GM18511 (cell line): Measurements from ENCODE around the gene NAT9.
A peak's percentile ranks its signal among the peaks of the same experiment; 100 is the strongest.

Source experiments
- ATAC-seq: cut with Tn5 transposase; IDR thresholded peaks from one replicate; pipeline ENCODE4 v1.9.1; 2021; ENCODE audit warnings: mild to moderate bottlenecking, moderate library complexity; ENCODE audit not compliant: unreplicated experiment

Gene NAT9

DNA sequence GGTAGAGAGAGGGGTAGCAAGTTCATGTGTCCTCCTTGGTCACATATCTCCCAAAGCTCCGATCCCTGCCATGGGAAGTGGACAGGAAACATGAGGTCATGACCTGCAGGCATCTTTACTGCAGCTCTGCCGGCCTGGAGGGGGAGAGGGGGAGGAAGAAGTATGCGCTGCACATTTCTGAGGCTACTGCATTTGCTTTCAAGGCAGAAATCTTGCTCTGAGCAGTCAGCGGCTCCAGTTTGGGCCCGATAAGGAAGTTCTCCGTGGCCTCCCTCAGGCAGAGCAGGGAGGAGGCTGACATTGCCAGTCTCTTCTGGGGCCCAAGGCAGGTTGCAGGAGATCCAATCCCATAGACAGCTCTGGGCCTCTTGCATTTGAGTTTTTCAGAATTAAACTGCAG is 29.2 kb downstream of the NAT9 start:
- no peak for ATAC-seq

DNA sequence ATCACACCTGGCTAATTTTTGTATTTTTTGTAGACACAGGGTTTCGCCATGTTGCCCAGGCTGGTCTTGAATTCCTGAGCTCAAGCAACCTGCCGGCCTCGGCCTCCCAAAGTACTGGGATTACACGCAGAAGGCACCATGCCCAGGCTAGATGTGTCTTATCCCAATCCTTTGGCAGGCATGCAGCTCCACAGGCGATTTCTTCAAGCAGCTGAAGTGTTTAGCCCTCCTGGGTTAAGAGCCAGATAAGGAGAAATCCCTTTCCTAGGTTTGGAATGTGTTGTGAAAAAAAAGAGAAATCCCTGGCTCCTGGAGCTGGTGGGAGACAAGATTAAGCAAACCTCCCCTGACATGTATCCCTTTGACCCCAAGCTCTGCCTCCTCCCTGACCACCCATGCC is 29.8 kb downstream of the NAT9 start:
- ATAC-seq, result no peak

DNA sequence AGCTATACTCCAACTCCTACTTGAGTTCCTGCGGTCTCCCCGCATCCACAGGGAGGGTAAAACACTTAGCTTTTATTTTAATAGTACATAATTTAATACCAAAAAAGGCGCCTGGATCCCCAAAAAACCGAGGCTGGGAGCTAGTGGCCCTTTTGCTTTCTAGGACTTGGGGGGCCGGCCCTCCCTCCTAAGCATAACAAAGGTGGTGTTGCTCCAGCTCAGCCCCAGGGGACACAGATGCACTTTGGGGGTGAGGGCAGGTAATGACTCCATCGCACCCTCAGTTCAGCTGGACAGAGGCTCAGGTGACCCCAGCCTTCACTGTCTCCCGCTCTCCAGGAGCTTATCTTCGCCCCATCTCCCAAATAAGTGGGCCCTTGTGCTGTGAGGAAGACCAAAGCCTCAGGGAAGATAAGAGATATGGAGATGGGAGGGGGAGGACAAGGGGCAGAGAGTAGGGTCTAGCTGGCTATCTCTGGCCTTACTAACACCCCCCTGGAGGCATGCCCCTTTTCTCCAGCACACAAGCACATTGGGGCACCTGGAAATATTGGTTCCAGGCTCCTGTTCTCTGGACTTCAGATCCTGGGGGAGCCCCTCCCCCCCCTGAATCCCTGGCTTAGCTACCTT is 30.5 kb downstream of the NAT9 start:
- ATAC-seq, result no peak

DNA sequence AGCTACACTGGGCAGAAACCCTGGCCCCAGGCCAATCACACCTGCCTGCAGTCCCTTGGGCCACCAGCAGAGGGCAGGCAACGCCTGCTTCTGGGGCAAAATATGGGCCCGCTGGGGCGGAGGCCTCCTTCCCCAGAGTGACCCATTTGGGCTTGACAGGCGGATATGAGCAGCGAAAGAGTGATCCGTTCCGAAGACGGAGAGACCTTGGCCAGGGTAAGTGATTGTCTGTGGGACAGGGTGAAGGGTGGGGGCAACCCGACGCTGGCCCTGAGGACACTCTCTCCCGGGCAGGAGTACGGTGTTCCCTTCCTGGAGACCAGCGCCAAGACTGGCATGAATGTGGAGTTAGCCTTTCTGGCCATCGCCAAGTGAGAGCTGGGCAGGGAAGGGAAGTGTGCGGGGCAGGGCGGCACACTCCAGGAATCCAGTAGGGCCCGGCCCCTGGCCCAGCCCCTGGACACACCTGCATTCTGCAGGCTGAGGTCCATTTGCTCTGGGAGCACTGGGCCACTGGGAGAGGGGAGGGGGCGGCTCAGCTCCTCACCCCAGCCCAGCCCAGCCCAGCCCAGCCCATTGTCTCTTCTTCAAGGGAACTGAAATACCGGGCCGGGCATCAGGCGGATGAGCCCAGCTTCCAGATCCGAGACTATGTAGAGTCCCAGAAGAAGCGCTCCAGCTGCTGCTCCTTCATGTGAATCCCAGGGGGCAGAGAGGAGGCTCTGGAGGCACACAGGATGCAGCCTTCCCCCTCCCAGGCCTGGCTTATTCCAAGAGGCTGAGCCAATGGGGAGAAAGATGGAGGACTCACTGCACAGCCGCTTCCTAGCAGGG is 31.2 kb downstream of the NAT9 start:
- ATAC-seq, result no peak

DNA sequence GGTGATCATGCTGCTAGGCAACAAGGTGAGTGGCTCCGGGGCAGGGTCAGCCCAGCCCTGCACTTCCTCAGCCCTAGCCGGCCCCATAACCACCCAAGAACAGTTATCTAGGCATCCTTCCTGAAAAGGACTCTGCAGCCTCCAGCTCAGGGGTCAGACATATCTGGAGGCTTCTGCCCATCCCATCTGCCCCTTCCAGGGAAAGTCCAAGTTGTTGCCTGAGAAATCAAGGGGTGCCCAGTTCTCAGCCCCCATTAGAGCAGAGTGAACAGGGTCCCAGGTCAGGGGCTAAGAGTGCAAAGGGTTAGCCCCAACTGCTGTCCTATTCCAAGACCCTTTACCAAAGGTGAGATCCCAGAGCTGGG is 31.8 kb downstream of the NAT9 start:
- ATAC-seq, result no peak

DNA sequence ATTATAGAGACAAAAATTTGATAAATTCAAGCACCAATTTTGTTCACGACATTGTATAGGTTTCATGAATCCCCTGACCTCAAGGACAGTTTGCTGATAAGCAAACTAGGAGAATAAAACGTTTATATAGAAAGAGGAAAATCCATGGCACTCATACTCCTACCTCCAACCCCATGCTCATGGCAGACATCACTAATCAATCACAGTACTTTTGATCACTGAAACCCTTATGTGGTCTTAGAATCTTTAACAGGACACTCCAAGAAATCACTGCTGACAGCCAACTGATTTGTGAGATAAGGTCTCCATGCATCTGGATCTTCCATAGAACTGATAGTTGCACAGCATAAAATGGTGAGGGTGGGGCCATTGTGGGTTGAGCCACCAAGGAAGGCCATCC is 32.4 kb downstream of the NAT9 start:
- ATAC-seq, result no peak

DNA sequence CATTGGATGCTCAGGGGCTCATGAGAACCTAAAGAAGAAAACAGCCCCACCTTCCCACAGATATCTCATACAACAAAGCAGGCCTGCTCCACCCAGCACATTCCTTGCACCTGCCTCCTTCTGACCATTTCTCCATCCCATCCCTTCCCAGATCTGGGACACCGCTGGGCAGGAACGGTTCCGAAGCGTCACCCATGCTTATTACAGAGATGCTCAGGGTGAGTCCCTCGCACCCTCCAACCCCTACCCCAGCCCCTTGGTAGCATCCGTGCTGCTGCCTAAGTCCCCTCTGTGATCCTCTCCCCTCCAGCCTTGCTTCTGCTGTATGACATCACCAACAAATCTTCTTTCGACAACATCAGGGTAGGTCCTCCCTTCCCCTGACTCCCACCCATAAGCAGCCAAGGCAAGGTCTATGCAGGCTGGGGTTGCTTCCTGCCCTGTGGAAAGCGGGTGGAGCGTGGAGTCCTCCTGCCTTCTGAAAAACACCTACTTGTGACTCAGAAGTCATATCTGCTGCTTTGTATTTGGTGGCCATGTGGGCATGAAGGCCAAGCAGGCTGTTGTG is 33.1 kb downstream of the NAT9 start:
- ATAC-seq, result no peak

DNA sequence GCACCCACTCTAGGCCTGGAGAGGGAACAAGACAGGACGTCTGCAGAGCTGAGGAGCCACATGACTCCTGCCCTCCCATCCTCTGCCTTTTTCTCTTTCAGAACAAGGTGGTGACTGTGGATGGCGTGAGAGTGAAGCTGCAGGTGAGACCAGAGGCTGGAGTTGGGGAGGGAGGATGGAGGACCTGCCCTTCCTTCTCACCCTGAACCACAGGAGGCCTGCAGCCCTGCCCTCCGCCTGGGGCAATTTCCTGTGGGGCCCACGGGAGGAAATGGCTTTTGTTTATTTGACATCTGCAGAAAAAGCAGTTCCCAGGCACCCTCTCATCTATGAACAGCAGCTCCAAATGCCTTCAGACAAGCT is 34.0 kb downstream of the NAT9 start:
- ATAC-seq, result peak; percentile 61

DNA sequence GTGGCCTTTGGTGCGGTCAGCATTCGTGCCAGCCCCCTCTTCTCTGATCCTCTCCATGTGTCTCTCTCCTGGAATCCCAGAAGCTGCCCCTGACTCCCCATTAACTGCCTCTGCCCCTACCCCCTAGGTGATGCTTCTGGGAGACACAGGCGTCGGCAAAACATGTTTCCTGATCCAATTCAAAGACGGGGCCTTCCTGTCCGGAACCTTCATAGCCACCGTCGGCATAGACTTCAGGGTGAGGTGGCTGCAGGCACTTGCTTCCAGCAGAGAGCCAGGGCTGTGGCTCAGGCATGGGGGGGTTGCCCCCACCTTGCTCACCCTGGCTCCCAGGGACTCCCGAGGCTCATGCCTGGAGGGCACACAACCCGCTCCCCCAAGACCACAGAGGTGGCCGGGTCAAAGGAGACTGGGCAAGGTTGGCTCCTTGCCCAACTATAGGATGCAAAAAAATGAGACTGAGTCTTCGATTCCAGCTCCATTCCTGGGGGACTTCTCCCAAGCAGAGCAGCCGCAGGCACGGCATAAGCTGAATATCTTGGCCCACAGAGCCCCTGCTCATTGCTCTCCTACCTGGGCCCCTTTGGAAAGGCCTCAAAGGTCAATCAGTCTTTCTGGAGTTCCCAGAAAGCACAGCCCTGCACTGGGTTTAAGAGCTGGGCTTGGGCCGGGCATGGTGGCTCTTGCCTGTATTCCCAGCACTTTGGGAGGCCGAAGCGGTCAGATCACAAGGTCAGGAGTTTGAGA is 35.3 kb downstream of the NAT9 start:
- ATAC-seq, result no peak

DNA sequence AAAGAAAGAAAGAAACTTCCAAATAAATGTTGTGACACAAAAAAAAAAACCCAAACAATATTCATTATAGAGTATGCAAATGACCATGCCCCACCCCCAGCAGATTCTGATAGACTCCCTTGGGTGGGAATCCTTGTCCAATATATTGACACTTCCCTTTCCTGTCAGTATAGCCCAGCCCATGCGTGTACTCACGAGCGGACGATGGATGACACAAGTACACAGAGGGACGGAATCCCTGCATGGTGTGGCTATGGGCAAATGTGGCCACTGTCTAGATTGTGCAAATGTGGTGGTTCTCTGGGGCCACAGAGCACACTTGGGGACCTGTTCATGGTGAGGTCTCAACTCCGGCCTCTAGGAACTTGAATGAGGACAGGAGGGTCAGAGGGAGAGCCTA is 36.0 kb downstream of the NAT9 start:
- ATAC-seq, result no peak

DNA sequence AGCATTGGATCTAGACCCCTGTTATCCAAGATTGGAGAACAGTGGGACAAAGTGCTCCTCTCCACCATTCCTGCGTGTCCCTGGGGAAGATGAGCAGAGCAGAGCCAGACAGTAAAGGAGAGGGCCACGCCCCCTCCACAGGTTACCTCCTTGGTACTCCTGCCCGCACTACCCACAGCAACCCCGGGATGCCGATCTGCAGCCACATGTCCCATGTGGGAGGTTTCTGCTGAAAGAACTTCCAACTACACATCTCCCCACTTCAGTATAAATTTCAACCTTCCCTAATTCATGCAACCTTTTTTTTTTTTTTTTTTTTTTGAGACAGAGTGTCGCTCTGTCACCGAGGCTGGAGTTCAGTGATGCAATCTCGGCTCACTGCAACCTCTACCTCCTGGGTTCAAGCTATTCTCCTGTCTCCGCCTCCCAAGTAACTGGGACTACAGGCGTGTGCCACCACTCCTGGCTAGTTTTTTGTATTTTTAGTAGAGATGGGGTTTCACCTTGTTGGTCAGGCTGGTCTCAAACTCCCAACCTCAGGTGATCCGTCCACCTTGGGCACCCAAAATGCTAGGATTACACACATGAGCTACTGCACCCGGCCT is 36.8 kb downstream of the NAT9 start:
- ATAC-seq, result no peak

DNA sequence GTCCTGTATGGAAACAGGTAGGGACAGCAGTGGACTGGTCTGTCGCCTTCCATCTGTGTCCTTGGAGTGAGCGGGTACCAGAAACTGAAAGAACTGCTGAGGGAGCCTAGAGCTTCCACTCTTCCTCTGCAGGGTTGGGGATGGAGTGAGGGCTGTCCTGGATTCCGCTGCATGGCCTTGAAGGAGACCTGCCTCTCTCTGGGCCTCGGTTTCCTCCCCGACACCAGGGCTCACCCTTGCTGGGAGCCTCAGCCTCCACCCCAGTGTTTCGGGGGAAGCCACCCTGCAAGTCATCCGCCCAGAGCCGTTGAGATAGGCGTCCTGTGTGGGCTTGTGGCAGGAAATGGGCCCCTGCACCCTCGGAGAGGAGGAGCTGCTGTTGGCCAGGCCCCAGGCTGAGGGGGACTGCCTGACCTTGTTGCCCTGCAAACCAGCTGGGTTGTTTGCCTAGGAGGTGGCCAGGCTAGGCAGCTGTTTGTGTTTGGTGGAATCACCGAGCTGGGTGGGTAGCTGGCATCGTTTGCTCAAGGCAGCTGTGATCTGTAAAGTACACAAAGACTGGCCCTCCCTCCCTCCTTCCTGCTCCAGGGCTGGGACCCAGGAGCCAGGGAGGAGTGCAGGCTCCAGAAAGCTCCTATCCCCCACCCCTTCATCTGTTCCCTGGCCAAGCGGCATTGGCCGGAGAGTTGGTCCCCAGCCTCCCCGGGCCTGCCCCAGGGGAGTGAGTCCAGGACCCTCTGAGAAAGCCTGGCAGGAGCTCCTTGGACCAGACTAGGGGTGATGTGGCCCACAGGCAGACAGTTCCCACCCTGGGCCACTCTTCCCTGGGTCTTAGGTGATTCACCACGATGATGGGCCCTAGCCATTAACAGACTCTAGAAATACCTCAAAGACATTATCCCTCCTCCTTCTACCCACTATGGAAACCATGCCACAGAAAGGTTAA is 37.8 kb downstream of the NAT9 start:
- peak; percentile 52 for ATAC-seq

DNA sequence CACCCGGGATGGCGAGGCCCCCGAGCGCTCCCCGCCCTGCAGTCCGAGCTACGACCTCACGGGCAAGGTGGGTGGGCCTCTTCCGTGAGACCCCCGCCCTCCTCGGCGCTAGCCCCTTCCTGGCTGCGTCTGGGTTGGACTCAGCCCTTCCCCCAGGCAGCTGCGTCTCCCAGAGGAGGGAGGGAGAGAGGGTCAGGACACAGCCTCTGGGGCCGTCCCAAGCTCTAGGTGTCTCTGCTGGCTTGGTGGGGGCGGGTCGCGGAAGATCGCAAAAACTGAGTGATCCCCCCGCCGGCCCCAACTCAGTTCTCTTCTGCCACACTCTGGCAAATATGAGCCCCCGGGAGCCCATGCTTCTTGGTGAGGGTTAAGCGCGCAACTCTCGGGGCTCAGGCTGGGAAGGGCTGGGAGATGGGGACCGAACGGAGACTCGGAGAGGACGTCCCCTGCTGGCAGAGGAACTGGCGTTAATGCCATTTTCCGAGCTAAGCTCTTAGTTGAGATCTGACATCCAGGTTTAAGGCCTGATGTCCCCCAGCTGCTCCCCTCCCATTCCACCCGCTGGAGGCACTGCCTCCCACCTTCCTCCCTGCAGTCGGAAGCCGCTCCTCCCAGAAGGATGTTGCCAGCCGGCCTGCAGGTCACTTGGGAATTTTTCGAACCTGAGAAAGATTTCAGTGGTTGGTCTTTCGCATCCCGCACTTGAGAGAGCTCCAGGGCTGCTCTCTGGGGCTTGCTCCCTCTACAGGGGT is 38.7 kb downstream of the NAT9 start:
- no peak for ATAC-seq

DNA sequence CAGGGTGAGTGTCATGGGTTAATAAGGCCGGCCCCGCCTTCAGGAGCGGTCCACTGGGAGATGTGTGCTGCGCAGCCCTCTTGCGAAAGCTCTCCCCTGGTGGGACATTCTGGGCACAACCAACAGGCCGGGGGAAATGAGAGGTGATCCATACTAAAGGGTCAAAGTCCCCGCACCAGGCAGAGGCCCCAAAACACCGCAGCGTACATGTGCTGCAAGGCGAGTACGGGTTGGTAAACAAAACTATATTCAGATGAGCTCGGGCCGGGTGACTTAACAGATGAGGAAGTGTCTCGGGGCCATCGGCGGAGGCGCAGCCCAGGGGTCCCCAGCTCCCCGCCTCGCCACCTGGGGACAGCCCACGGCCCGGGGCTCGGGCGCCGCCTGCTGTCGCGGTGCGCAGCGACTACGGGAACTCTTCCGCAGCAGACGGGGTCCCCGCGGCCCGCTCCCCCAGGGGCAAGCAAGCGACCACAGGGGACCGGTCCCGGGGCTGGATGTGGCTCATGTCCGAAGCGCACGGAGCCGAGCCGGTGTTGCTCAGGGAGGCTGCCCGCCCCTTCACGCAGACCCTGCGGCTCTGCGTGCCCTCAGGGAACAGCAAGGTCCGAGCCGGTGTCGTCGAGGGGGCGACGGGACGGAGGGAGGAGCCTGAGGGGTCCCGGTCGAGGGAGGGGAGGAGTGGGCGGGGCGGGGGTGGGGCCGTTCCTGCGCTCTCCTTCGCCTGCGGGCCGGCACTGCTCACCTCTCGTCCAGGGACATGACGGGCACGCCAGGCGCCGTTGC is 39.4 kb downstream of the NAT9 start, which contains the start of gene RAB37:
Gene RAB37, plus strand, starts transcription at position 744 of the 786 bp plus-strand sequence. Its CDS starts 17 bp downstream, at position 761.
- no peak for ATAC-seq

DNA sequence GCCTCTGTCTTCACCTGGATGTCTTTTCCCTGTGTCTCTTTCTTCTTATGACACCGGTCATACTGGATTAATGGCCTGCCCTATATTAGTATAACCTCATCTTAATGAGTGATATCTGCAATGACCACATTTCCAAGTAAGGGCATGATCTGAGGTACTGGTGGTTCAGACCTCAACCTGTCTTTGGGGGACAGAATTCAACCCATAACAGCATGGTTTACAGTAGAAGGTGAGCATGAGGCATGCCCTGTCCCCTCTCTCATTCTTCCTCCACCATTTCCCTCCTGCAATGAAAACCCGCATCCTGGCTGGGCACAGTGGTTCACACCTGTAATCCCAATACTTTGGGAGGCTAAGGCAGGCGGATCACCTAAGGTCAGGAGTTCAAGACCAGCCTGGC is 41.9 kb downstream of the NAT9 start:
- no peak for ATAC-seq

DNA sequence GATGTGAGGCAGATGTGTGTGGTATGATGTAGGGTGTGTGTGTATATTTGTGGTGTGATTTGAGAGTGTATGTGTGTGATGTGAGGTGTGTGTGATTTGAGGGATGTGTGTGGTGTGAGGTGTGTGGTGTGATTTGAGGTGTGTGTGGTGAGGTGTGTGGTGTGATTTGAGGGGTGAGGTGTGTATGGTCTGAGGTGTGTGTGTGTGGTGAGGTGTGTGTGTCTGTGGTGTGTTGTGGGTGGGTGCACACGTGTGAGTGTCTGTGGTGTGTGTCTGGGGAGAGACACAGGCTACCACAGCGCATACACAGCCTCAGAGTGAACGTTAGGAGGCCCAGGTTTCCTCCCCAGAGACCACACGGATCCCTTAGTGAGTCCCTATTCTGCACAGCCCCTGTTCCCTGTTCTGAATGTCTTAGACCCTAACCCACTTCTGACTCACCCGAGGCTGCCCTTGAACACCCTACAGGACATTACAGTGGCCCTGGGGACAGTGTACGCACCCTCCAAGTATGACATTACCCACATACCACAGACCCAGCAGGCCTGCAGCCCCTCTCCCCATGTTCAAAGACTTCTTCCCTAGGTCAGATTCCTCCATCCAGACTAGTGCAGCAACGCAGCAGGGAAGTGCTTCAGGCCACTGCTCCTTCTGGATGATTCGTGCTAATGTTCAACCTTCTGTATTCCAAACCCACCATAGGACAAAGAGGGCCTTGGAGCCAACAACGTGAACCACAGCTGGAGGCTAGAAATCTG is 42.6 kb downstream of the NAT9 start:
- ATAC-seq, result no peak

DNA sequence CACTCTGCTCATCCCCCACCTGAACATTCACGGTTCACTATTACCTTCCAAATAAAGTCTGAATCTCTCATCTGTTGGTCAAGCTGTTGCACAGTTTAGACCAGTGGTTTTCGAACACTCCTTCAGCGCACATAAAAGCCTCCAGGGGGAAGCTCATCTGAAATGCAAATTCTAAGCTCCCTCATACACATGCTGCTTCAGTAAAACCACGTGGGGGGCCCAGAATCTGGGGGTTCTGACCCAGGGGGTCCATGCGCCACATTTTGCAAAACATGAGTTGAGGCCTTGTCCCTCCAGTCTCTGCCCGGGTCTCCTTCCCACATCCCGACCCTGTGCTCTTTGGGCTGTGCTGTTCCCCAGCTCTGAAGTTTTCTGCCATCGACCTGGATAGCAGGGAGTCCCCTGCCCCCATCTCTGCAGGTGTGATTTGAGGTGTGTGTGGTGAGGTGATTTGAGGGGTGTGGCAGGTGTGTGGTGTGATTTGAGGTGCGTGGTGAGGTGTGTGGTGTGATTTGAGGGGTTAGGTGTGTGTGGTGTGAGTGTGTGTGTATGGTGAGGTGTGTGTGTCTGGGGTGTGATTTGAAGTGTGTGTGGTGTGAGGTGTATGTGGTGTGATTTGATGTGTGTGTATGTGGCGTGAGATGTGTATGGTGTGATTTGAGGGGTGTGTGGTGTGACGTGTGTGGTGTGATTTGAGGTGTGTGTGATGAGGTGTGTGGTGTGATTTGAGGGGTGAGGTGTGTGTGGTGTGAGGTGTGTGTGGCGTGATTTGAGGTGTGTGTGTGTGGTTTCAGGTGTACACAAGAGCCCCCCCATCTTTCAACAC is 43.9 kb downstream of the NAT9 start:
- ATAC-seq, result no peak
